Hepatic stellate cell (primary cell): ENCODE measurements around the gene RDH8.

ENCODE experiments used
- DNase-seq: peaks from one replicate; pipeline ENCODE4 v3.0.0; 2011; ENCODE audit warnings: low spot score

The RDH8 gene, protein sequence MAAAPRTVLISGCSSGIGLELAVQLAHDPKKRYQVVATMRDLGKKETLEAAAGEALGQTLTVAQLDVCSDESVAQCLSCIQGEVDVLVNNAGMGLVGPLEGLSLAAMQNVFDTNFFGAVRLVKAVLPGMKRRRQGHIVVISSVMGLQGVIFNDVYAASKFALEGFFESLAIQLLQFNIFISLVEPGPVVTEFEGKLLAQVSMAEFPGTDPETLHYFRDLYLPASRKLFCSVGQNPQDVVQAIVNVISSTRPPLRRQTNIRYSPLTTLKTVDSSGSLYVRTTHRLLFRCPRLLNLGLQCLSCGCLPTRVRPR

DNA sequence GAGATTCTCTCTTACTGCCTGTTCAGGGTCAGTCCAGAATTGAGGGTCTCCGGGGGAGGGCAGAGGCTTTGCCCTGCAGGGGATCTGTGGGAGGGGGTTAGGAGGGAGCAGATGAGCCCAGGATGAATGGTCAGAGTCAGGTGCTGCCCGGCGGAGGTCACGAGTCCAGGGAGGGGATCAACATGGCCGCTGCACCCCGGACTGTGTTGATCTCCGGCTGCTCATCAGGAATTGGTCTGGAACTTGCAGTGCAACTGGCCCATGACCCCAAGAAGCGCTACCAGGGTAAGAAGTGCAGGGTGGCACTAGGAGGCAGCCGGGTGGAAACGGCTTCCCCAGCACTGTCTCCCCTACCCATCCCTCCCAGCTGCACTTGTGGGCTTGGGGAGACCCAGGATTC lies at the start of gene RDH8:
TSS of gene RDH8 (plus strand) at position 168 of the 400 bp plus-strand sequence. CDS start at position 183, 15 bp downstream.
- DNase-seq: no peak

DNA sequence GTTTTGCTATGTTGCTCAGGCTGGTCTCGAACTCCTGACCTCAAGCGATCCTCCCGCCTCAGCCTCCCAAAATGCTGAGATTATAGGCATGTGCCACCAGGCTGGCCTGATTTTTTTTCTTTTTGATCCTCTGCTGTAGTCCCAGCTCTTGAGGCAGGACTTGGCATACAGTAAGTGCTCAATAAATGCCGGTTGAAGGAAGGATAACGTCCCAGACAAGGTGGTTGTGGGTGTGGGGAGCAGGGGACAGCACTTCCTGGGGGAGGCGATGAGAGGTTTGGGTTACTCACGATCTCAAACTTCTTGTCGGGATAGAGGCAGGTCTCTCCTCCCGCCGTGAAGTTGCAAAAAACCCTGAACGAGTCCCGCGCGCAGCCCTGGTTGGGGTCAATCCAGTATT lies 47.3 kb upstream of the RDH8 start:
- no peak for DNase-seq

DNA sequence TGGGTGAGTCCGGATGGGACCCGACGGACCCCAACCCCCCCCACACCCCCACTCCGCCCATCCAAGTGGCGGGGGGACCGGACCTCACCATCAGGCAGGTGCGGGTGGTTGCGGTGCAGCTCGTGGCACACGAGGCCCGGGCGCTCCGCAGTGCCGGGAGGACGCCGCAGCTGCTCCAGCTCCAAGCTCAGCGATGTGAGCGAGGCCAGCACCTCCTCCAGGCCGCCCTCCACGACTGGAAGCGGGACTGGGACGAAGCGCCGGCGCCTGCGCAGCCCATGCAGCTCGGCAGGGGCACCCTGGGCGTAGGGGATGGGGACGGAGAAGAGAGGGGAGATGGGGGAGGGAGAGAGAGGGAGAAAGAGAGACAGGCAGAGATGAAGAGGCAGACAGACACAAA lies 46.8 kb upstream of the RDH8 start:
- DNase-seq: no peak

DNA sequence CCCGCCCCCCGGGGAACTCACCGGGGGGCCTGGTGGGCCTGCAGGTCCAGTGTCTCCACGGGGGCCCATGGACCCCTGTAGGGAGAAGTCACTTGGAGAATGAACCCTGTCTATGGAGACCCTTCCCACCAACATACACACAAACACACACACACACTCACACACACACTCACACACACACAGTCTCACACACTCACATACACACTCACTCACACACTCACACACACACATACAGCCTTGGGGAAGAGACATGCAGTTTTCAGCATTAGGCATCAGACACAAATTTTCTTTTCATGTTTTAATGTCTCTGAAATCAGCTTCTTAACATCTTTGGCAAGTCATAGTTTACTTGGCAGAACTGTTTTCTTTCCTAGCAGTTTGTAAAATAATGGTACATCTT lies 46.0 kb upstream of the RDH8 start:
- no peak for DNase-seq

DNA sequence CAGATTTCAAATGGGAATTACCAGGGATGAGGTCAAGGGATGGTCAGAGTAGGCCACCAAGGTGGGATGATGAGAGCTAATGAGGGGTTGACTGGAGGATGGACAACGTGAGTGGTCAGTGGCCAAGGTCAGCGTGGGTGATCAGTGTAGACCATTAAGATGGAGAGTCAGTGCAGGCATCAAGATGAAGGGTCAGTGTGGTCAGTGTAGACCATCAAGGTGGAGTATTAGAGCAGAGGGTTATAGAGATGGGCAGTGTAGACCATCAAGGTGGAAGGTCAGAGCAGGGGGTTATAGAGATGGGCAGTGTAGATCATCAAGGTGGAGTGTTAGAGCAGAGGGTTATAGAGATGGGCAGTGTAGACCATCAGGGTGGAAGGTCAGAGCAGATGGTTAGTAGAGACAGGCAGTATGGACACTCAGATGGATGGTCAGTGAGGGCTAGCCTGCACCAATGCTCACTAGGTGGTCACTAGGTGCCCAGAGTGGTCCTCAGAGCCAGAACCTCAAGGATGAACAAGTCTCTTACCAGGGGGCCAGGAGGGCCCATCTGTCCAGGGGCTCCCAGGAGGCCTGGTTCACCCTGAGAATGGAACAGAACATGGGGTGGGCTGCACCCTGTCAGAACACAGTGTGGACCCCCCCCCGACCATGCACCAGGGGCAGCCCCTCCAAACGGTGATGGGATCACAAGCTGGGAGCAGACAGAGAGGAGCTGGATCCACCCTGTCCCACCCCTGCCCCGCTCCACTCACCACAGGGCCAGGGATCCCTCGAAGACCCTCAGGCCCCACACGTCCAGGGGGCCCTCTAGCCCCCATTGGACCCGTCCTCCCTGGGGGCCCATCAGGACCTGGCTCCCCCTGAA lies 44.2 kb upstream of the RDH8 start:
- no peak for DNase-seq

DNA sequence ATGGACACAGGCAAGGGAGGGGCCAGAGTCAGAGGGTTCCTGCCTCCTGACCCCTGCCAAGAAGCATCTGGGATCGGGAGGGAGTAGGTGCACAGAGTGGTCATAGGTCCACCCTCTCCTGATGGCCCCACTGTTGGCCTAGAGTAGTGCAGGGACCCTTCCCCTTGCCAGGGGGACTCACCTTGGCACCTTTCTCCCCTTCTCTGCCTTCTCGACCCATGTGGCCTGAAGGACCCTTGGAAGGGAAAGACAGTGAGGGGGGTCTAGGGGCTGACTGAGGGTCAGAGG lies 43.7 kb upstream of the RDH8 start:
- DNase-seq: no peak

DNA sequence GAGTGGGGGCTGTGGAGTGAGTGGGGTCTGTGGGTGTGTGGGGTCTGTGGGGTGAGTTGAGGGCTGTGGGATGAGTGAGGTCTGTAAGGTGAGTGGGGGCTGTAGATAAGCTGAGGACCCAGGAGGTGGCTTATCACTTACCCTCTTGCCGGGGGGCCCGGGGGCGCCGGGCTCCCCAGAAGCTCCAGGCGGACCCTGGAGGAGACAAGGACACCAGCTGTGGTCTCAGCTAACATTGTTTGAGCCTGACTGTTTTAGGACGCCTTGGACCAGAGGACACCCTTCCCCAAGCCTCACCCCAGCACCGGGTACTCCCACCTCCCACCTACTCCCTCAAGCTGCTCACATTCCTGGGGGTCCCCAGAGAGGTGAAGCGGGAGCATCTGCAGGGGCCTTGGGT lies 42.8 kb upstream of the RDH8 start:
- no peak for DNase-seq

DNA sequence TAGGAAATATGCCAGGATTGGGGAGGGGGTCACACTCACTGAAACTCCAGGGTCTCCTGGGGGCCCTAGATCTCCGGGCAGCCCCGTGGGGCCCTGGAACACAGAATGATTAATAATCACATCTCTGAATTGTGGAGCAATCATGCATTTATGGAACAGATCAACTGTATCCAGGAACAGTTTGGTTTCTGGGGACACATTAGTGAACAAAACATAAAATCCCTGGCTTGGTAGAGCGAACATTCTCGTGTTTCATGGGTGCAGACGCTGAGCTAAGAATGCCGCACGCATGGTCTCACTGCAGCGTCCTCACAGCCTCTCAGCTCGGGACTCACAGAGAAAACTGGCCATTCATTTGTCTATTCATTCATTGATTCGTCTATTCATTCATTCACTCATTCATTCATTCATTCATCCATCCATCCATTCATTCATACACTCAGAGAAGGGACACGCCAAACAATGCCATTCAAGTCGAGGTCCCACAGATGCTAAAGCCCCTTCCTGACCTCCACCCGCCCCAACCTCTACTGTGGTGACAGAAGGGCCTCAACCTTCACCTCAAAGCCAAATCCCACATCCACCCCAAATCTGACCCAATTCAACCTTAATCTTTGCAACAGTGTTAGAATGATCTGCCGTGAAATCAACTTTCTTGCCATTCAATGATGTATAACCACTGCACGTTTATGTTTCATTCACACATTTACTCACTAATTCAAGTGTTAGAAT lies 42.0 kb upstream of the RDH8 start:
- DNase-seq: no peak

DNA sequence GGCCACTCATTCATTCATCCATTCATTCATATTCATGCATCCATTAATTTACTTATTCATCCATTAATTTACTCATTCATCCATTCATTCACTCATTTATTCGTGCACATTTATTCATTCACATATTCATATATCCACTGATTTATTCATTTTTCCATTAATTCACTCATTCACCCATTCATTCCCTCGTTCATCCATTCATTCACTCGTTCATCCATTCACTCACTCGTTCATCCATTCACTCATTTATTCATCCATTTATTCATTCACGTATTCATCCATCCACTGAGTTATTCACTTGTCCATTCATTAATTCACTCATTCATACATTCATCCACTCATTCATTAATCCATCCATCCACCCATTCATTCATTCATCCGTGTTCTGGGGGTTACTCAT lies 41.2 kb upstream of the RDH8 start:
- DNase-seq: no peak

DNA sequence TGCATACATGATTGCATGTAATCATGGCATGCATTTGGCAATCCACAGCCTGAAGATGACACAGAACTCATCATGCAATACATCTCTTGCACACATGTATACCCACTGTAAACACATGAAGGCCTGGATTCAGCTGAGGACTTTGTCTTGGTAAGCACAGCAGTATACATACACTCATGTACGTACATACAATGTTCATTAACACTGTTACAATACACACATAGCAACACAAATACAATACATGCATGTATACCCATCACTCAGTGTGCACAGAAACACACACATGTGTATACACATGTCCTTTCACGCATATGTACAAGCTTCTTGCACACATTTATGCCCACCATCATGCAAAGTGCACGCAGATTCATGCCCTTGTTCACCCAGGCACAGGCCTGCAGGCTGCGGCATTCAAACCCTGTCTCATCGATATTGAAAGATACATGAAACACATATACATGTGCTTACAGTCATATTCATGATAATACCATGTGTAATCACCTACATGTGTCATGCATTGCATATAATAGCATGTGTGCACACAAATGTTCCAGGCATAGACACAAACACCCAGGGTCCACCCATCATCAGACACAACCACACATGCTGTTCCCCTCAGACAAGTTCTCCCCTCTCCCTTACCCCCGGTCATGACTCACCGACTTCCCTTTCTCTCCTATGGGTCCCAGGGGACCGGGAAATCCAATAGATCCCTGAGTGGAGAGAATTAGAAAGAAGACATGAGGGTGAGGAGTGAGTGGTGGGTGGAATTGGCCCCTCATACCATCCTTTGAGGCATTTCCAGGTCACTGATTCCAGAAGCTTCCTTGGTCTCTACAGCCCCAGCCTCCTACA lies 31.6 kb upstream of the RDH8 start:
- DNase-seq: peak; percentile 46

DNA sequence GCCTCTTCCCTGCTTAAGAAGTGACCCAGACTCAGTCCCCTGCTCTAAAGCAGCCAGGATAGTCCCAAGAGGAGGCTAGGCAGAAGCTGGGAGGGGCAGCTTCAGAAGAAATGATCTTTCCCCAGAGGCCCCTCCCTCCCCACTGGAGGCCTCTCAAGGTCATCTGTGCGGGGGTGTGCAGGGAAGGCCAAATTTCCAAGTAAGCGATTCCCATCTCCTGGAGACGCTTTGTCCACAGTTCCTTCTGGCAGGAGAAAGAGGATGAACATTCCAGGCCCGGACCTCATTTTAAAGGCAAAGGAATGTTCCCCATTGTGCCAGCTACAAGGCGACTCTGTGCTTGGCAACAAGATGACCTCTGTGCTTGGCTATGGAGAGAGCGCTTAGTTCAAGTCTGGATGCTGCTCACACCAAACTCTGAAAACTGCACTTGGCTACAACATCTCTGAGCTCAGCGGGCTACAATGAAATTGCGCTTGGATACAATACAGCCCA lies 26.4 kb upstream of the RDH8 start:
- DNase-seq: peak; percentile 35

DNA sequence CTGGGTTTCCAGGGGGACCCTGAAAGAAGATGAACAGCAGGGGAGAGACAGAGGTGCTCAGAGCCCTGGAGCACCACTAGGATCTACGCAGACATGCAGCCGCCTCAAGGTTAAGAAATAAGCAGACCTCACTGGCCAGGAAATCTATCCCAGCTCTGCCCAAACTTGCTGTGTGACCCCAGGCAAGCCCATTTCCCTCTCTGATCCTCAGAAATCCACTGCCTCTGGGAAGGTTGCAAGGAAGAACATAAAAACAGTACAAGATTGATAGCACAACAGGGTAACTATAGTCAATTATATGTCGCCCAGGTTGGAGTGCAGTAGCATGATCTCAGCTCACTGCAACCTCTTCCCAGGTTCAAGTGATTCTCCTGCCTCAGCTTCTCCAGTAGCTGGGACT lies 23.8 kb upstream of the RDH8 start:
- no peak for DNase-seq

DNA sequence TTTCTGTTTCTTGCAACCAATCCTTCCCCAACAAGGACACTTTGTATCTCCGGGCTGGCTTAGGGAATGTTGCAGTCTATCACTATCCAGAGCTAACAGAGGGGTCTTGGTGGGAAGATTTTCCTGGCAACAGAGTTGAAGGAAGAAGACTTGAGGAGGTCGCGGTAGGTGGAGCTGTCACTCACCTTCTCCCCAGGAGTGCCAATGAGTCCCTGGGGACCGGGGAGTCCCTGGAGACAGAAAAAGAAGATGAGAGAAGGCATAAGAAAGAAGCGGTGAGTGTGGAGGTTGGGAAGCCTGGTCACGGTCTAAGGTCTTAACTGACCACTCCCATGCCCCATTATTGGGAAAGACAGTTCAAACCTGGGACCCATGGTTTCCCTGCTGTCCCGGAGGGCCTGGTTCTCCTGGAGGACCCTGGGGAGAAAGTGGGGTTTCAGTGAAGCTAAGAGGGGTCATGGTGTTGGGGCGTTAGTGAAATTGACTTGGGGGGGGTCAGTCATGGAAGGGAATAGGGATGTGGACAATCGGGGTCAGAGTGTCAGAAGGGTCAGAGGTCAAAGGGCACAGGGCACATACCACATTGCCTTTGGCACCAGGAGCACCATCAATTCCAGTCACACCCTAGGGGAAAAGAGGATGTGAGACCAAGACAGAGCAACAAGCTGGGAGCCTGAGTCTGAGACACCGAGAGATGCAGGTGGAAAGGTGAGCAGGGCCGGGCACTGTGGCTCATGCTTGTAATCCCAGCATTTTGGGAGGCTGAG lies 21.7 kb upstream of the RDH8 start:
- no peak for DNase-seq

DNA sequence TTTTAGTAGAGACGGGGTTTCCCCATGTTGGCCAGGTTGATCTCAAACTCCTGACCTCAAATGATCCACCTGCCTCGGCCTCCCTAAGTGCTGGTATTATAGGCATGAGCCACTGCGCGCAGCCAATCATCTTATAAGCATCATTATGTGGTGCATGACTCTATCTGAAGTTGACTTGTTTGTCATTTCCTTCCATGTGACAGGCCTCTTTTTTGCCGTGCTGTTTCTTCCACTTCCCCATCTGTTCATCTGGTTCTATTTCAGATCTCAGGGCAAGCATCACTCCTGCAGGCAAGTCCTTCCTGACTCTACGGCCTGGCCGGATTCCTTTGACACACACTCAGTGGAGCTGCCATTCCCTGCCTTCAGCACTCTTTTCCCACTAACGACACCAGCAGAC lies 18.2 kb upstream of the RDH8 start:
- DNase-seq: no peak

DNA sequence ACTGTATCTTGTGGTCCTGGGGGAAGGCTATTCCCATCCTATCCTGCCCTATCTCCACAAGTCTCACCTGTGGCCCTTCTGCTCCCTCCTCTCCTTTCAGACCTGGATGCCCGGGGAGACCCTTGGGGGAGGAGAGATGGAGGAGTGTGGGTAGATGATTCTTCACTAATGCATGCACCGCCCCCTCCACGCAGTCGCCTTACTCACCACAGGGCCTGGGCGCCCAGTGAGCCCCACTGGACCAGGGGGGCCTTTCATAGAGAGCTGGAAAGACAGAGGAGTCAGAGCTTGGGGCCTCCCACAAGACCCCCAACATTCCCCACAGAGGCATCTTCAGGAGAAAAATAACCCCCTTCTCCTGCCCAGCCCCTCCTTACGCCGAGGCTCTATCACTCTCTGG lies 17.3 kb upstream of the RDH8 start:
- no peak for DNase-seq

DNA sequence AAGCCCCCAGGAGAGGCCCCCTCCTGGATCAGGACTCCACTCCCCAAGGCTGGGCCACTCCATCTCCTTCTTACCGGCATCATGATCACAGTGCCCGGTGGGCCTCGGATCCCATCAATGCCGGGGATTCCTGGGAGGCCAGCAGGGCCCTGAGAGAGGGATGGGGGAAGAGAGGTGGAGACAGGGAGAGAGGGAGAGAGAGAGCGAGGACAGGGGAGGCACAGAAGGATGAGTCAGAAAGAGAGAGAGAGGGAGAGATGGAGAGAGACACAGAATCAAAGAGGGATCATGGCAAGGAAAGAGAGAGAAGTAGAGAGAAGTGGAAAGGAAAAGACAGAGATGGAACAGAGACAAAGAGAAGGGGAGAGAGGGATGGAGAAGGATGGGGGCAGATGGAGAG lies 16.7 kb upstream of the RDH8 start:
- DNase-seq: no peak

DNA sequence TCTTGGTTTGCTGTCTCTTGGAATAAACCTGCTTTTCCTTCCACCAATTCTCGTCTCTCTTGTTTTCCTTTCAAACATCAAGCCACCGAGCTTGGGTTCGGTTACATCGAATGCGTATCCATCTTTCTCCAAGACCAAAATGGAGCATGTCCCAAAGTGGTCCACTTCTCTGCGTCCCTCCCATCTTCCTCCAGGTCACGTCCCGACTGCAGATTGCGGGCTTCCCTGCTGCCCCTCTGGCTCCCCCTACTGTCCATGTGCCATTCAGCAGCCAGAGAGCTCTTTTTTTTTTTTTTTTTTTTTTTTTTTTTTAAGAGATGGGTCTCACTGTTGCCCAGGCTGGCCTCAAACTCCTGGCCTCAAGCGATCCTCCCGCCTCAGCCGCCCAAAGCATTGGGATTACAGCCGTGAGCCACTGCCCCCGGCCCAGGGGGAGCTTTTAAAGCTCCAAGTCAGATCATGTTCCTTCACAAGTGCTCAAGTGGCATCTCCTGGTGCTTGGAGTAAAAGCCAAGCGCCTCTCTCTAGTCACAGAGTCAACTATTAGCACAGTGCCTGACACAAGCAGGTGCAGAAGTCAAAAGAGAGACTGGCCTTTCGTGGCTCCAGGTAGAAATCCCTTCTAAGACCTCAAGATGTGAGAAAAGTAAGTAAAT lies 13.0 kb upstream of the RDH8 start:
- peak; percentile 86 for DNase-seq

DNA sequence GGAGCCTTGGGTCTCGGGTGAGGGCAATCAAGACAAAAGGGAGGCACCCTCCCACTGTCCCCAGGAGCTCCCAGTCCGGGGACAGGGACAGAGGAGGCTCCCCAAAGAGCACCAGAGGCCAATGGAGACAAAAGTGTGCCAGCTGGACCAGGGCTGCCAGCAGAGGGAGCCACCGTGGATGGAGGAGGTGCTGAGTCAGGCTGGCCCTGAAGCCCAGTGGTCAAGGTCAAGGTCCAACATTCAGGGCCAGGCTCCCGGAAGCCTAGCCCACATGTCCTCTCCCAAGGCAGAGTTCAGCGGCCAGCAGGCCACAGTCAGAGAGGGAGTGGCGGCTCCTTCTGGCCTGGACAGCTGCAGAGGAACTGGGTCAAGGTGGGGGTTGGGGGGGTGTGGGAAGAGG lies 11.4 kb upstream of the RDH8 start:
- peak; percentile 65 for DNase-seq

DNA sequence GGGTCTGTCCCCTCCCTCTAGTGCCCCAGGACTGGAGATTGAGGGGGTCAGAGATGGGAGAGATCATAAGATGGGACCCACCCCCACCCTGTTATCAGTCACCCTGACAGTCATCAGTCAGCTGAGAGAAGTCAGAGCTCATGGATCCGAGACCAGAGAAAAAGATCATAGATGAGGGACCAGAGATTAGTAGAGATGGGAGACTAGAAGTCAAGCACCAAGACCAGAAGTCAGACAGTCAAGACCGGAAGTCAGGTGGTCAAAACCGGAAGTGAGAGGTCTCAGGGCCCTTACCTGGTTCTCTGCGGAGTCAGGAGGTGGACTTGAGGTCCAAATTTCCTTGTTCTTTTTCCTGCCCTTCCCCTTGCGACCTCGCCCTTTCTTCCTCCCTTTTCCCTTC lies 10.0 kb upstream of the RDH8 start:
- no peak for DNase-seq

DNA sequence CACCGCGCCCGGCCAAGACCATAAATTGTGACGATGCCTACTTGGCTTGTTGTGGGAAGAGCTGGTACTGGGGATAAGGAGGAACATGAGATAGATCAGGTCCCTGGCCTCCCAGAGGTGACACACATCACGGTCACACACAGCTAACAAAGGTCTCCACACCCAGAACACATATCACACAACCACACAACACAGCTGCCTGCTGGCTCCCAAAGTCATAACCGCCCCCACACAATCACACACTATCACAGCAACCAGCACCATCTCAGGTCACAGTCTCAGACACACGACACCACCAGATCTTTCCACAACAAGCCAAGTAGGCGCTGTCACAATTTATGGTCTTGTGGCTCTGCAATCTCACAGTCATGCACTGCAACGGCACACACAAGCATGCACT lies 8.7 kb upstream of the RDH8 start:
- DNase-seq: no peak
